ENCODE results near the gene HEPACAM2. TPM values are rescaled to one million over a fixed set of nuclear protein-coding genes. Genes with fewer than 3 reads are reported as not detected.

The HEPACAM2 gene
- total and polyA plus RNA-seq, 2 of the 4 experiments (the other 2 are of a cell fraction): under 0.01 to 0.05 TPM

GRCh38 chr7:93176992-93177580 lies 49.2 kb downstream of the HEPACAM2 start:
- Histone ChIP-seq H2BK120ac (ENCODE audit: low read depth, low read length) (no peak overlapping the region), H4K20me1 (ENCODE audit: insufficient read depth, low read length) (no peaks in the 10 kb centered on the region), H3K27ac (ENCODE audit: insufficient read depth, low read length) (no peak overlapping the region), H2BK5ac (ENCODE audit: low read depth, low read length, poor library complexity, severe bottlenecking) (no peak overlapping the region), H3K9me1 (ENCODE audit: insufficient read depth, low read length) (no peaks in the 10 kb centered on the region), H3K4me1 (ENCODE audit: control insufficient read depth, insufficient read depth, low read length) (no peaks in the 10 kb centered on the region), H3K4ac (ENCODE audit: low read depth, low read length) (no peak overlapping the region), H3K27me3 (ENCODE audit: control insufficient read depth, insufficient read depth, low read length) (peaks cover 15% of the 10 kb centered on the region), H3K23ac (ENCODE audit: low read depth, low read length) (no peak overlapping the region), H2BK15ac (ENCODE audit: low read depth, low read length) (no peak overlapping the region), H4K8ac (ENCODE audit: low read depth in 2 of 2, low read length in 2 of 2) (no peak overlapping the region), H2AK5ac (ENCODE audit: low read depth, low read length) (no peak overlapping the region), H3K14ac (replicated peaks; ENCODE audit: low read depth, low read length) (no peak overlapping the region), H3K18ac (ENCODE audit: low read depth, low read length) (no peak overlapping the region), H2AFZ (replicated peaks; ENCODE audit: low read length, poor library complexity) (no peak overlapping the region), H2AK9ac (replicated peaks; ENCODE audit: low read depth, low read length, poor library complexity) (no peak overlapping the region), H3K56ac (ENCODE audit: extremely low read depth, insufficient read depth, low read length) (no peak overlapping the region), H3K36me3 (ENCODE audit: control insufficient read depth, insufficient read depth, low read length) (no peaks in the 10 kb centered on the region), H3K9ac (ENCODE audit: low read depth, low read length) (no peak overlapping the region), H4K91ac (ENCODE audit: insufficient read depth, low read depth, low read length) (no peak overlapping the region), H2BK20ac (ENCODE audit: low read depth, low read length) (no peak overlapping the region), H4K5ac (ENCODE audit: low read depth, low read length) (no peak overlapping the region), H3K79me1 (ENCODE audit: low read depth in 1 of 2, low read length in 2 of 2) (no peaks in the 10 kb centered on the region), H3K4me2 (ENCODE audit: low read depth, low read length) (no peak overlapping the region), H3K4me3 (ENCODE audit: insufficient read depth, low read depth, low read length) (no peak overlapping the region), H3K9me3 (ENCODE audit: control insufficient read depth, insufficient read depth, low read length) (no peaks in the 10 kb centered on the region)
- ChIA-PET POLR2A (ENCODE audit: unreplicated experiment) (no interaction called here), CTCF (interaction anchor here (0.5 kb wide), 1 partner anchor 215 kb away, joined by 4 read pairs; no protein-coding TSS in a partner anchor)
- in situ Hi-C loops (cut with MboI; ENCODE audit: low sequenced_read_pairs) (no loop called here), intact Hi-C loops (cut with micrococcal nuclease) (loop anchor here (5.0 to 10.0 kb wide), 2 partner anchors 50 to 1048 kb away; partner anchors contain the start of gene HEPACAM2), dilution Hi-C loops (cut with HindIII; ENCODE audit: low sequenced_read_pairs, unreplicated experiment) (no loop called here)
- TF ChIP-seq MAFK (IDR thresholded peaks at IDR 0.05; ENCODE audit: low read depth, low read length) (no peak), RCOR1 (IDR thresholded peaks at IDR 0.05; ENCODE audit: insufficient replicate concordance, low read length) (no peak), RAD21 (IDR thresholded peaks at IDR 0.05; ENCODE audit: low read length) (no peak), MXI1 (IDR thresholded peaks at IDR 0.05; ENCODE audit: borderline replicate concordance, low read depth, low read length) (no peak), CEBPB (IDR thresholded peaks at IDR 0.05; ENCODE audit: low read depth, low read length) (no peak), SMC3 (IDR thresholded peaks at IDR 0.05; ENCODE audit: low read depth, low read length) (no peak), RFX5 (IDR thresholded peaks at IDR 0.05; ENCODE audit: low read depth, low read length) (no peak), CHD1 (IDR thresholded peaks at IDR 0.05; ENCODE audit: low read depth, low read length) (no peak), NFE2L2 (IDR thresholded peaks at IDR 0.05; ENCODE audit: low read depth, low read length) (no peak)
- TF ChIP-seq, protein P1, sequence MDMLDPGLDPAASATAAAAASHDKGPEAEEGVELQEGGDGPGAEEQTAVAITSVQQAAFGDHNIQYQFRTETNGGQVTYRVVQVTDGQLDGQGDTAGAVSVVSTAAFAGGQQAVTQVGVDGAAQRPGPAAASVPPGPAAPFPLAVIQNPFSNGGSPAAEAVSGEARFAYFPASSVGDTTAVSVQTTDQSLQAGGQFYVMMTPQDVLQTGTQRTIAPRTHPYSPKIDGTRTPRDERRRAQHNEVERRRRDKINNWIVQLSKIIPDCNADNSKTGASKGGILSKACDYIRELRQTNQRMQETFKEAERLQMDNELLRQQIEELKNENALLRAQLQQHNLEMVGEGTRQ (IDR thresholded peaks at IDR 0.05; ENCODE audit: low read depth, low read length): no peak
- DNase-seq (no peak), ATAC-seq (ENCODE audit: low read depth) (no peak)
- BruUV-seq (replicated peaks): no TSS peak
- 57% methylated on average over 1 of the region's 2 CpGs; no CpG with 5 or more reads in 1 of the 2 experiments for WGBS, 2 experiments (ENCODE audit: extremely low coverage in 2 of 2, insufficient read length in 1 of 2)

Data from IMR-90 (cell line).